ENCODE measurements around the gene SEMA5A. TPM values are rescaled to one million over a fixed set of nuclear protein-coding genes. Genes with fewer than 3 reads are reported as not detected.

Gene SEMA5A
- total RNA-seq, 2 experiments from 2014 or later = not detected

DNA sequence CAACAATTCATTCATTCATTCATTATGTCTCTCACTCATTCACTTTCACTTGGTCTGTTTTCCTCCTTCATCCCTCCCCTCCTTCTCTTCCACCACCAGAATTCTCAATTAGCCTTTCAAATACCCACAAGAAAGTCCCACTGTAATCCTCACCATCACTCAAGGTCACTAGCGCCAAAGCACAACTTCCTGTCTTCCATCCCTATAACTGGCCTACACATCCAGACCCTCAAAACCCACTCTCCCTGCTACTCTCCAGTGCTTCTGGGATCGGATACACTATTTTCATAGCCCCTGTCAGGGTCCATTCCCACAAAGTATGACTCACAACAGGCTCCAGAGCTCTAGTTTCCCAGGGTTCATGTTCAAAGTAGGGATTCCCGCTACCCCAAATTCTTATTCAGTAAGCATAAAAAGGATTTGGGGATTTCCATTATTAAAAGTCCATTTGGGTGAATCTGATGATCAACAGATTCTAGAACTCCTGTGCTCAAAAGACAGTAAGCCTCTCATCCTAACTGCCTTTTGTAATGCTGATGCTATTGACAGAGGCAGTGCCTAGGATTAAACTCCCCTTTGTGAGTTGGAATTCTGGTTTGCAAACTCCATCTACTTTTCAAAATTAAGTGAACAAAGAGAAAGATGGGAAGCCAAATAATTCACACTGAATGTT lies 250.9 kb downstream of the SEMA5A start:
- Mint-ChIP-seq H3K36me3 (ENCODE audit: low read depth) (no peaks in the 10 kb centered on the region), H3K9me3 (peaks cover 3% of the 10 kb centered on the region), H3K27me3 (ENCODE audit: low read depth) (peaks cover 2% of the 10 kb centered on the region), H3K4me3 (no peak overlapping the region), H3K4me1 (ENCODE audit: low read depth) (no peaks in the 10 kb centered on the region), H3K27ac (no peak overlapping the region)
- CTCF ChIA-PET = no interaction called here
- no peak for DNase-seq
- intact Hi-C loops (cut with micrococcal nuclease) = no loop called here

DNA sequence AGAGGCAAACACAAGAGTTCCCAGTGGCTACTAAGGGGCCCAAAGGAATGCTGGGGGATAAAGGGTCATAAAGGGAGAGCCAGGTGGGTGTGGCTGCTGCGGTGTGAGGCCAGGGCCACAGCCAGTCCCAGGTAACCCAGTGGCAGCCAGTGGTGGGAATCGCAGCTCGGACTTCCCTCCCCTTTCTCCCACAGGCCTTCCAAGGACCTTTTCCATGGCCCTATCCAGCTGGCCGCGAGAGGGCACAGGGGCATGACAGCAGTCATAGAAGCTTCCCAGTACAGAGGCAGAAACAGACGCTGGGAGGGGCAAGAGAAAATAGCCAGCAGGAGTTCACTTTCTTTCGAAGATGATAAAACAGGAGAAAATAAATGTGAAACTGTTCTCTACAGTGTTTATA lies 257.6 kb downstream of the SEMA5A start:
- CTCF ChIA-PET = no interaction called here
- Mint-ChIP-seq H3K27me3 (ENCODE audit: low read depth) (no peaks in the 10 kb centered on the region), H3K36me3 (ENCODE audit: low read depth) (no peaks in the 10 kb centered on the region), H3K4me3 (no peak overlapping the region), H3K4me1 (ENCODE audit: low read depth) (no peaks in the 10 kb centered on the region), H3K27ac (no peak overlapping the region), H3K9me3 (peaks cover 3% of the 10 kb centered on the region)
- intact Hi-C loops (cut with micrococcal nuclease) = no loop called here
- DNase-seq = no peak

DNA sequence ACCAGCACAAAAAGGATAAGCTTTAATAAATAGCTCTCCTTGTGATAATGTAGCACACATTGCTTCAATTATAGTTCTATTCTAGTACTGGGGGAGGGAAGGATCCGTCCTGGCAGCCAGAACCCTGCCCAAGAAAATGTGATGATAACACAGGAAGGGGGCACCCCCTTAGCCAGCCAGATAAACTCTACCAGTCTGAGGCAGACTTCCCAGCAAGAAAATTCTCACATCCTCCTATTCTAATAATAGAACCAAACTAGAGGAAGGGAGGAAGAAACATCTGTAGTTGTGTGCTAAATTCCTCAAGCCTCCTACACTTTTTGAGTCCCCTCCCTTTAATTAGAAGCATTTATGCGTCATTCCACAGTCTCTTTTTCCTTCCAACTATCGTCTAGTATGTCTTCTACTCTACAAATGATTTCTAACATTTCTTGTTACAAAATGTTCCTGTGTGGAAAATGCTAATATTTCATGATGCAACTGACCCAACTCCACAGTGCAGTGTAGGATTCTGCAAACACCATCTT lies 261.0 kb downstream of the SEMA5A start:
- Mint-ChIP-seq H3K9me3 (no peaks in the 10 kb centered on the region), H3K27me3 (ENCODE audit: low read depth) (no peaks in the 10 kb centered on the region), H3K4me1 (ENCODE audit: low read depth) (no peaks in the 10 kb centered on the region), H3K36me3 (ENCODE audit: low read depth) (no peaks in the 10 kb centered on the region), H3K4me3 (no peak overlapping the region), H3K27ac (no peak overlapping the region)
- intact Hi-C loops (cut with micrococcal nuclease) = no loop called here
- CTCF ChIA-PET = interaction anchor here (0.6 kb wide), 1 partner anchor 124 kb away, joined by 3 read pairs; no protein-coding TSS in a partner anchor
- no peak for DNase-seq

DNA sequence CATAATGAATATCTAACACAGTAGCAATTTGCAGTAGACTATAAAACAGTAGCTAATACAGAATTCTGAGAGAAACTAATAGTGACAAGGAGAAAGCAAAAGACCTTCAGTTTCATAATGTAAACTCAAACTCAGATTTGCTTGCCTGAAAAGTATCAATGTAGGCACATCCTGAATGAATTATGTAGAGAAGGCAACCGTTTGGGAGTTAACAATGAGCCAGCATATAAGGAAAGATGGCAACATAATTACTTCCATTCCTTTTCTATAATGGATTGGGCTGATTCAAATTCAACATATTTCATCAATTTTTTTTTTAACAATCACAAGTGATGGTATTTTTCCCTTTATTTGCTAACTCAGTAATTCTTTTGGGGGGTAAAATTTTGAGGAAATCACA lies 261.6 kb downstream of the SEMA5A start:
- H3K4me3 Mint-ChIP-seq = no peak overlapping the region
- H3K27me3 Mint-ChIP-seq (ENCODE audit: low read depth) = no peaks in the 10 kb centered on the region
- no peaks in the 10 kb centered on the region for H3K9me3 Mint-ChIP-seq
- no peak overlapping the region for H3K27ac Mint-ChIP-seq
- intact Hi-C loops (cut with micrococcal nuclease) = no loop called here
- DNase-seq = no peak
- H3K4me1 Mint-ChIP-seq (ENCODE audit: low read depth) = no peaks in the 10 kb centered on the region
- CTCF ChIA-PET = no interaction called here
- no peaks in the 10 kb centered on the region for H3K36me3 Mint-ChIP-seq (ENCODE audit: low read depth)

DNA sequence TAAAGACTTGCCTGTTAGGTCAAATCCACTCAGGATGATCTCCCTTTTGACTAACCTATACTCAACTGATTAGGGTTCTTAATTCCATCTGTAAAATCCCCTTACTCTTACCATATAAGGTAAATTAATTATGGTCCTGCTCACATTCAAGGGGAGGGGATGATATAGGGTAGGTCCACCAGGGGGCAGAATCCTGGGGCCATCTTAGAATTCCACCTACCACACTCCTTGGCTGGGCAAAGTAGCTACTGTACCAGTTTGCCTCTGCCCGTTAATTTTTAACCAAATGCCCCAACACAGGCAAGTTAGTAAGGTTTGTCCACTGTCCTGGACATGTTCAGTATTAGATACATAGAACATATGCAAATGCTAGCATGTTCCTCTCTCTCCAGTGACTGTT lies 262.4 kb downstream of the SEMA5A start:
- Mint-ChIP-seq H3K4me3 (no peak overlapping the region), H3K27ac (no peak overlapping the region), H3K36me3 (ENCODE audit: low read depth) (no peaks in the 10 kb centered on the region), H3K27me3 (ENCODE audit: low read depth) (no peaks in the 10 kb centered on the region), H3K9me3 (no peaks in the 10 kb centered on the region), H3K4me1 (ENCODE audit: low read depth) (no peaks in the 10 kb centered on the region)
- DNase-seq = no peak
- intact Hi-C loops (cut with micrococcal nuclease) = no loop called here
- CTCF ChIA-PET = no interaction called here

DNA sequence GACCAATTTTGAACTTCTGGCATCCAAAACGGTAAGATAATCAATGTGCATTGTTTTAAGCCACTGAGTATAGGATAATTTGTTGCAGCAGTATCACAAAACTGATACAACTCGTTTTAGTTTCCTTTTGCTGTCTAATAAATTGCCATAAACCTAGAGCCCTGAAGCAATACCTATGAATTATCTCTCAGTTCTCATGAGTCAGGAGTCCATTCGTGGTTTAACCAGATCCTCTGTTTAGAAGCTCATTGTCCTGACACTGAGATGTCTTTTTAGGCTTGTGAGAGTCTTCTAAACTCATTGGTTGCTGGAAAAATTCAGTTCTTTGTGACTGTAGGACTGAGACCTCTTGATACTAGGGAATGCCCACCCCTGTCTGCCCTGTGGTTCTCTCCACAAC lies 262.9 kb downstream of the SEMA5A start:
- CTCF ChIA-PET = no interaction called here
- no peak for DNase-seq
- Mint-ChIP-seq H3K4me1 (ENCODE audit: low read depth) (no peaks in the 10 kb centered on the region), H3K27me3 (ENCODE audit: low read depth) (no peaks in the 10 kb centered on the region), H3K9me3 (peaks cover 3% of the 10 kb centered on the region), H3K27ac (no peak overlapping the region), H3K4me3 (no peak overlapping the region), H3K36me3 (ENCODE audit: low read depth) (no peaks in the 10 kb centered on the region)
- intact Hi-C loops (cut with micrococcal nuclease) = no loop called here

DNA sequence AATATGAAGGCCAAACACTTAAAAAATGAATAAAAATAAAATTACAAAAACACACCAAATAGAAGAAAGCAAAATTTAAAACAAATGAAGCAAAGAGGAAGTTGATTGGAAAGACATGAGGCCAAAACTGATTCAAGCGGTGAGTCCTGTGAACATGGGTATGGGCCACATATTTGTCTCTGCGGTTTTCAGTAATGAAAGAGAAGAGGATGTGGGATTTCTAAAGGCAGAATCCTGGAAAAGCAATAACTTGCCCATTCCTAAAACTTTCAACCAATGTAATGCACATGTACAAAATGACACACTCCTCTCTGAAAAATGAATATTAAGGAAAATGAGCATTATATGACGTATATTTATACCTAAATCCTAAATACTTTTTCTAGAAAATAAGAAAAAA lies 263.7 kb downstream of the SEMA5A start:
- intact Hi-C loops (cut with micrococcal nuclease) = no loop called here
- peaks cover 5% of the 10 kb centered on the region for H3K9me3 Mint-ChIP-seq
- no peak for DNase-seq

DNA sequence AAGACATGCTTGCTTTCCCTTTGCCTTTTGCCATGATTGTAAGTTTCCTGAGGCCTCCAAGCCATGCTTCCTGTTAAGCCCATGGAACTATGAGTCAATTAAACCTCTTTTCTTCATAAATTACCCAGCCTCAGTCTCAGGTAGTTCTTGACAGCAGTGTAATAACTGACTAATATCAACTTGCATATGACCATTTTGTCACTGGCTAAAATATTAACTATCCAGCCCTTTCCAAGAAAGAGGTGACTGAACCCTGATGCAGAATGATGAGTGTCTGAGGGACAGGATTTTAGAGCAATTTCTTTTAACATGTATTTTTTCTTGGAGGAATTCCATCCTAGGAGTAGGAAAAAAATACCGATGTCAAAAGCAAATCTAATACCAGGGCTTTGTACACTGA lies 266.1 kb downstream of the SEMA5A start:
- Mint-ChIP-seq H3K27me3 (ENCODE audit: low read depth) (no peaks in the 10 kb centered on the region), H3K27ac (no peak overlapping the region), H3K9me3 (peaks cover 7% of the 10 kb centered on the region), H3K36me3 (ENCODE audit: low read depth) (no peaks in the 10 kb centered on the region), H3K4me3 (no peak overlapping the region), H3K4me1 (ENCODE audit: low read depth) (no peaks in the 10 kb centered on the region)
- intact Hi-C loops (cut with micrococcal nuclease) = no loop called here
- no peak for DNase-seq
- CTCF ChIA-PET = no interaction called here

More for the DNA sequence above, 263.7 kb downstream of the SEMA5A start:
- Mint-ChIP-seq H3K36me3 (ENCODE audit: low read depth) (no peaks in the 10 kb centered on the region), H3K27ac (no peak overlapping the region), H3K27me3 (ENCODE audit: low read depth) (no peaks in the 10 kb centered on the region), H3K4me3 (no peak overlapping the region), H3K4me1 (ENCODE audit: low read depth) (no peaks in the 10 kb centered on the region)
- CTCF ChIA-PET = no interaction called here

DNA sequence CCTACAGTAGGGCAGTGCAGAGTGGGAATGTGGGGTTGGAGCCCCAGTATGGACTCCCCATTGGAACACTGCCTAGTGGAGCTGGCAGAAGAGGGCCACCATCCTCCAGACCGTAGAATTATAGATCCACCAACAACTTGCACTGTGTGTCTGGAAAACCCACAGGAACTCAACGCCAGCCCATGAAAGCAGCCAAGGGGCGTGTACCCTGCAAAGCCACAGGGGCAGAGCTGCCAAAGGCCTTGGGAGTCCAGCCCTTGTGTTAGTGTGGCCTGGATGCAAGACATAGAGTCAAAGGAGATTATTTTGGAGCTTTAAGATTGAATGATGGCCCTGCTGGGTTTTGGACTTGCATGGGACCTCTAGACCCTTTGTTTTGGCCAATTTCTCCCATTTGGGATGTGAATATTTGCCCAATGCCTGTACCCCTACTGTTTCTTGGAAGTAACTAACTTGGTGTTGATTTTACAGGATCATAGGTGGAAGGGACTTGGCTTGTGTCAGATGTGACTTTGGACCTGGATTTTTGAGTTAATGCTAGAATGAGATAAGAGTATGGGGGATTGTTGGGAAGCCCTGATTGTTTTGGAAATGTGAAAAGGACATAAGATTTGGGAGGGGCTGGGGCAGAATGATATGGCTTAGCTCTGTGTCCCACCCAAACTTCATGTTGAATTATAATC lies 266.8 kb downstream of the SEMA5A start:
- H3K27ac Mint-ChIP-seq = no peak overlapping the region
- intact Hi-C loops (cut with micrococcal nuclease) = no loop called here
- CTCF ChIA-PET = no interaction called here
- H3K27me3 Mint-ChIP-seq (ENCODE audit: low read depth) = no peaks in the 10 kb centered on the region
- no peak overlapping the region for H3K4me3 Mint-ChIP-seq
- H3K36me3 Mint-ChIP-seq (ENCODE audit: low read depth) = no peaks in the 10 kb centered on the region
- H3K9me3 Mint-ChIP-seq = peaks cover 10% of the 10 kb centered on the region
- no peak for DNase-seq
- no peaks in the 10 kb centered on the region for H3K4me1 Mint-ChIP-seq (ENCODE audit: low read depth)

DNA sequence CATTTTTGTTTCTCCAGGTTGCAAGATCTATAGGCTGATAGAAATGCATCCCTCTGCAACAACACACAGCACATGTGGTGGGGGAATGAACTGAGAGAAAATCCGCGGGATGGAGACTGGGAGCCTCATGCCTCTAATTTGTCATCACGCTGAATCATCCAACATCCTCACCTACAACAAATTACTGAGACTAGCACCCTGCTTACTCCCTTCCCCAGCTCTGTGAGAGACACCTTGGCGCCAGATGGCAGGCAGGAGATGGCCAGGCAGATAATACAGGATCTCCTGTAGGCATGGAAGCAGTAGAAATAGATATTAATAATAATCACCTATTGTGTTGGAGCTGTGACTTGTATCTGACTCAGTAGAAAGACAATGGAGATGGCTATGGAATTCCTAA lies 276.9 kb downstream of the SEMA5A start:
- Mint-ChIP-seq H3K9me3 (peaks cover 4% of the 10 kb centered on the region), H3K4me3 (no peak overlapping the region), H3K4me1 (ENCODE audit: low read depth) (no peaks in the 10 kb centered on the region), H3K27me3 (ENCODE audit: low read depth) (no peaks in the 10 kb centered on the region), H3K36me3 (ENCODE audit: low read depth) (no peaks in the 10 kb centered on the region), H3K27ac (no peak overlapping the region)
- intact Hi-C loops (cut with micrococcal nuclease) = no loop called here
- CTCF ChIA-PET = interaction anchor here (0.5 kb wide), 1 partner anchor 69 kb away, joined by 3 read pairs; no protein-coding TSS in a partner anchor
- DNase-seq = no peak

DNA sequence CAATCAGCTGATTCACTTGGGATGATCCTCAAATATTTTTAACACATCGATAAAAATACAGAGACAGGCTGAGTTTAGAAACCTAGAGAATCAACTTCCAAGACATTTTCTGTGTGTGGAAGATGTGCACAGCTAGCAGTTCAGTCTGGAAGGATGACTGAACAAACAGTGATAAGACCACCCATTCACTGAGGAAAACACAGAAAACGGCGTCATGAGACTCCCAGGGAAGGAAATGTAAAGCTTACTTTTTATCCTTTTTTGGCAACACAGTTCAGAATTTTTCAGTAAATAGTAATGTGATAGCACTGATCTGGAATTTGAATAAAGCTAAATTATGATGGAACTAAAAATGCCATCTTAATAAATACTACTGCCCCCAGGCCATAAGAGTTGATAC lies 277.6 kb downstream of the SEMA5A start:
- Mint-ChIP-seq H3K4me3 (no peak overlapping the region), H3K36me3 (ENCODE audit: low read depth) (no peaks in the 10 kb centered on the region), H3K27ac (no peak overlapping the region), H3K4me1 (ENCODE audit: low read depth) (no peaks in the 10 kb centered on the region), H3K27me3 (ENCODE audit: low read depth) (no peaks in the 10 kb centered on the region), H3K9me3 (peaks cover 2% of the 10 kb centered on the region)
- DNase-seq = no peak
- intact Hi-C loops (cut with micrococcal nuclease) = no loop called here
- CTCF ChIA-PET = no interaction called here

DNA sequence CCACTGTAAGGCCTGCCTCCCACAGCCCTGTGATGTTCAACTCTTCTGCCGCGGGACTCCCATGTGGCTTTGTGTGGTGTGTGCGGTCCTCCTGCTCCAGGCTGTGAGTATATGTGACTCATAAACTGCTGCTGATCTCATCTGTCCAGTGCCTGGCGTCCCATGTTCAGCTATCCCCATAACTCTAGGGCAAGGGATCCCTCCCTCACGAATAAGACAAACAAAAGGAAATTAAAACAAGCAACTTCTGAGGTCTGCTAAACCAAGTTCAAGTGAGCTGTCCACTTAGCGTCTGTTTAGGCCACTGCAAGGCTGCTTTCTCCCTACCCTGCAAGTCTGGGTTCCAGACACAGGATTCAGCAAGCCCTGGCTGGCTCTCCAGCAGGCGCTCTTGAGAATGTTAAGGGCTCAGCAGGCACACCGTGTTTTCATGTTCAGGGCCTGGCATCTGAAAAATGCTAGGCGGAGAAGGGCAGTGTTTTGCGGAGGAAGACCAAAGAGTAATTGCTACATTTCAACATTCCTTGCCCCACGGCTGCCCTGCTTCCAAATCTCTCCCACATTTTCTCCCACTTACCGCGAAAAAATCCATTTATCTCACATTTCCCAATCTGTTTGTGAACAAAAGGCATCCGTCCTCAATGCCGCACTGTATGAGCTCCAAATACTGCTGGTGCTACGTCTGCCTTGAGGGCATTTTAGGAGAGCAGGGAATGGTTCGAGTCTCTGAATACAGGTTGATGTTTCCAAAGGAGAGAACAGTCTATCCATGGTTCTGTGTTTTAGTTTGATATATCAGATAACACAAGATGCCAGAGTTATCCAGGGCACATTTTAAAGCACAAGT lies 280.2 kb downstream of the SEMA5A start:
- no peak overlapping the region for H3K27ac Mint-ChIP-seq
- H3K27me3 Mint-ChIP-seq (ENCODE audit: low read depth) = no peaks in the 10 kb centered on the region
- CTCF ChIA-PET = no interaction called here

More for the DNA sequence above, 280.2 kb downstream of the SEMA5A start:
- no peak overlapping the region for H3K4me3 Mint-ChIP-seq
- no peaks in the 10 kb centered on the region for H3K36me3 Mint-ChIP-seq (ENCODE audit: low read depth)
- peaks cover 3% of the 10 kb centered on the region for H3K9me3 Mint-ChIP-seq
- no peaks in the 10 kb centered on the region for H3K4me1 Mint-ChIP-seq (ENCODE audit: low read depth)
- DNase-seq = no peak
- intact Hi-C loops (cut with micrococcal nuclease) = no loop called here
